ENCODE measurements around the gene APOD.
A peak's percentile ranks its signal among the peaks of the same experiment; 100 is the strongest.

The APOD gene

GRCh38 chr3:195550723-195551122 lies 33.0 kb downstream of the APOD start:
- DNase-seq = no peak

GRCh38 chr3:195549931-195550519 lies 33.7 kb downstream of the APOD start:
- peak; percentile 64 for DNase-seq

GRCh38 chr3:195548987-195549386 lies 34.8 kb downstream of the APOD start:
- DNase-seq = no peak

GRCh38 chr3:195548501-195548900 lies 35.2 kb downstream of the APOD start:
- DNase-seq = no peak

- DNase-seq = no peak
Observed at GRCh38 chr3:195548006-195548405, 35.7 kb downstream of the APOD start.

GRCh38 chr3:195546130-195546560 lies 37.6 kb downstream of the APOD start:
- peak; percentile 30 for DNase-seq

- no peak for DNase-seq
Observed at GRCh38 chr3:195544634-195545033, 39.1 kb downstream of the APOD start.

- DNase-seq = no peak
Observed at GRCh38 chr3:195544230-195544536, 39.6 kb downstream of the APOD start.

- DNase-seq = peak; percentile 29
Observed at GRCh38 chr3:195543500-195544229, 40.1 kb downstream of the APOD start.

- DNase-seq = peak; percentile 91
Observed at GRCh38 chr3:195542698-195543499, 40.8 kb downstream of the APOD start, which contains the start of gene PPP1R2. Gene PPP1R2 (minus strand): TSS chr3:195543325. CDS start chr3:195543025, 300 bp downstream.

- DNase-seq = no peak
Observed at GRCh38 chr3:195542316-195542697, 41.4 kb downstream of the APOD start.

GRCh38 chr3:195540511-195540910 lies 43.2 kb downstream of the APOD start:
- DNase-seq = no peak

- peak; percentile 59 for DNase-seq
Observed at GRCh38 chr3:195540027-195540426, 43.7 kb downstream of the APOD start.

- DNase-seq = no peak
Observed at GRCh38 chr3:195539479-195539878, 44.3 kb downstream of the APOD start.

- peak; percentile 70 for DNase-seq
Observed at GRCh38 chr3:195537995-195538394, 45.7 kb downstream of the APOD start.

- DNase-seq = no peak
Observed at GRCh38 chr3:195535293-195535692, 48.4 kb downstream of the APOD start.

GRCh38 chr3:195532834-195533233 lies 50.9 kb downstream of the APOD start:
- DNase-seq = no peak

GRCh38 chr3:195532345-195532744 lies 51.4 kb downstream of the APOD start:
- no peak for DNase-seq

GRCh38 chr3:195531683-195532082 lies 52.1 kb downstream of the APOD start:
- no peak for DNase-seq

- no peak for DNase-seq
Observed at GRCh38 chr3:195526492-195526891, 57.2 kb downstream of the APOD start.

- peak; percentile 50 for DNase-seq
Observed at GRCh38 chr3:195524171-195524896, 59.4 kb downstream of the APOD start.

GRCh38 chr3:195522254-195523023 lies 61.3 kb downstream of the APOD start:
- no peak for DNase-seq

All from stimulated activated CD4-positive, alpha-beta T cell treated with anti-CD3 and anti-CD28 coated beads, Interleukin-1b, Interleukin-23, amount 100 ng/mL, for 48 hours (primary cell).